ENCODE results near the gene TEX44. TPM values are rescaled to one million over a fixed set of nuclear protein-coding genes. Genes with fewer than 3 reads are reported as not detected.

Gene TEX44
- total and polyA plus RNA-seq, 9 of the 15 experiments (the other 6 are each of a cell fraction or from before 2014, with no cell fraction given) = not detected

DNA sequence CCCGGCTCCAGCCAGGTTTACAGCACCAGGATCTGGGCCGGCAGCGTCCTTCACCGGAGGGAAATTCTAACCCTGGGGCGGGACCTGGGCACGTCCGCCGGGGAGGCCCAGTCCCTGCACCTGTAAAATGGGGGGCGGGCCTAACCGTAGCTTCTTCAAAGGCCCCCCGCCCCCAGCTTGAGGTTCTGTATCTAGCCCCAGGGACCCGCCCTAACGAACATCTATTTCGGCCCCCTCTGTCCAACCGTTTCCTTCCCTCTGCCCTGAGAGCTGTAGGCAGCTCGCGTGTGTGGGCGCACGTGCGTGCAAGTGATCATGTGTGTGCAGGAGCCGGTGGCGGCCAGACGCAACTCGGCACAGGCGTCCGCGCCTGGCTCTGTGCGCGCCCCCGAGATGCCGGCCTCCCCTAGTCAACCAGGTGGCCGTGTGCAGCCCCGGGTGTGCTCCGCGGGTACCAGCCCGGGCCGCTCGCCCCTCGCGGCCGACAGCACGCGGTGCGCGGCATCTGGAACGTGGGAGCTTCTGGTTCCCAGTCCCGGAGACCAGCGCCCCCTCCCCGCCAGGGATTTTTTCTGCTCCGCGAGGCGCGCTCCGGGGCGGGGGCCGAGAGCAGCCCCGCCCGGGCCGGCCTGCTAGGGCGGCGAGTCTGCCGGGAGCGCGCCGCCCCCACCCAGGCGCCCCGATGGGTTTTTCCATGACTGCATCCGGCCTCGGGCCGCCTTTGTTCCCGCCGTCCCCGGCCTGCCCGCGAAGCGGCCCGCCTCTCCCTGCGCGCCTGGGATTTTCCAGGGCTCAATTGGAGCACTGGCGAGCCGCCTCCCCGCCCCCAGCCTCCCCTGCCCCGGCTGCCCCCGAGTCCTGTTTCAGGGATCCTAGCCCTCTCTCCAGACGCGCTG, 21.2 kb downstream of the TEX44 start (continued):
- TF ChIP-seq, protein P1, sequence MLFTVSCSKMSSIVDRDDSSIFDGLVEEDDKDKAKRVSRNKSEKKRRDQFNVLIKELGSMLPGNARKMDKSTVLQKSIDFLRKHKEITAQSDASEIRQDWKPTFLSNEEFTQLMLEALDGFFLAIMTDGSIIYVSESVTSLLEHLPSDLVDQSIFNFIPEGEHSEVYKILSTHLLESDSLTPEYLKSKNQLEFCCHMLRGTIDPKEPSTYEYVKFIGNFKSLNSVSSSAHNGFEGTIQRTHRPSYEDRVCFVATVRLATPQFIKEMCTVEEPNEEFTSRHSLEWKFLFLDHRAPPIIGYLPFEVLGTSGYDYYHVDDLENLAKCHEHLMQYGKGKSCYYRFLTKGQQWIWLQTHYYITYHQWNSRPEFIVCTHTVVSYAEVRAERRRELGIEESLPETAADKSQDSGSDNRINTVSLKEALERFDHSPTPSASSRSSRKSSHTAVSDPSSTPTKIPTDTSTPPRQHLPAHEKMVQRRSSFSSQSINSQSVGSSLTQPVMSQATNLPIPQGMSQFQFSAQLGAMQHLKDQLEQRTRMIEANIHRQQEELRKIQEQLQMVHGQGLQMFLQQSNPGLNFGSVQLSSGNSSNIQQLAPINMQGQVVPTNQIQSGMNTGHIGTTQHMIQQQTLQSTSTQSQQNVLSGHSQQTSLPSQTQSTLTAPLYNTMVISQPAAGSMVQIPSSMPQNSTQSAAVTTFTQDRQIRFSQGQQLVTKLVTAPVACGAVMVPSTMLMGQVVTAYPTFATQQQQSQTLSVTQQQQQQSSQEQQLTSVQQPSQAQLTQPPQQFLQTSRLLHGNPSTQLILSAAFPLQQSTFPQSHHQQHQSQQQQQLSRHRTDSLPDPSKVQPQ (CRISPR knock-in tag; IDR thresholded peaks at IDR 0.05; ENCODE audit: borderline replicate concordance) = no peak
- TF ChIP-seq TRIM28 (IDR thresholded peaks at IDR 0.05) (no peak), NR3C1 (CRISPR knock-in tag; IDR thresholded peaks at IDR 0.05) (0 out of 2 replicates have a peak, but pooled peaks have one; percentile 56), ZC3H11A (IDR thresholded peaks at IDR 0.05; ENCODE audit: low read depth, low read length) (no peak), SLC30A9 (CRISPR knock-in tag; IDR thresholded peaks at IDR 0.05) (no peak), ETV1 (tag; conservative IDR thresholded peaks at IDR 0.05; ENCODE audit: low read depth) (no peak), LEF1 (IDR thresholded peaks at IDR 0.05) (no peak), CEBPB (tag; IDR thresholded peaks at IDR 0.05) (no peak), CTBP1 (IDR thresholded peaks at IDR 0.05; ENCODE audit: borderline replicate concordance) (no peak), RB1 (IDR thresholded peaks at IDR 0.05; ENCODE audit: low read depth) (0 out of 2 replicates have a peak, but pooled peaks have one; percentile 15), ARID2 (IDR thresholded peaks at IDR 0.05) (no peak)
- TF ChIP-seq, protein P2, sequence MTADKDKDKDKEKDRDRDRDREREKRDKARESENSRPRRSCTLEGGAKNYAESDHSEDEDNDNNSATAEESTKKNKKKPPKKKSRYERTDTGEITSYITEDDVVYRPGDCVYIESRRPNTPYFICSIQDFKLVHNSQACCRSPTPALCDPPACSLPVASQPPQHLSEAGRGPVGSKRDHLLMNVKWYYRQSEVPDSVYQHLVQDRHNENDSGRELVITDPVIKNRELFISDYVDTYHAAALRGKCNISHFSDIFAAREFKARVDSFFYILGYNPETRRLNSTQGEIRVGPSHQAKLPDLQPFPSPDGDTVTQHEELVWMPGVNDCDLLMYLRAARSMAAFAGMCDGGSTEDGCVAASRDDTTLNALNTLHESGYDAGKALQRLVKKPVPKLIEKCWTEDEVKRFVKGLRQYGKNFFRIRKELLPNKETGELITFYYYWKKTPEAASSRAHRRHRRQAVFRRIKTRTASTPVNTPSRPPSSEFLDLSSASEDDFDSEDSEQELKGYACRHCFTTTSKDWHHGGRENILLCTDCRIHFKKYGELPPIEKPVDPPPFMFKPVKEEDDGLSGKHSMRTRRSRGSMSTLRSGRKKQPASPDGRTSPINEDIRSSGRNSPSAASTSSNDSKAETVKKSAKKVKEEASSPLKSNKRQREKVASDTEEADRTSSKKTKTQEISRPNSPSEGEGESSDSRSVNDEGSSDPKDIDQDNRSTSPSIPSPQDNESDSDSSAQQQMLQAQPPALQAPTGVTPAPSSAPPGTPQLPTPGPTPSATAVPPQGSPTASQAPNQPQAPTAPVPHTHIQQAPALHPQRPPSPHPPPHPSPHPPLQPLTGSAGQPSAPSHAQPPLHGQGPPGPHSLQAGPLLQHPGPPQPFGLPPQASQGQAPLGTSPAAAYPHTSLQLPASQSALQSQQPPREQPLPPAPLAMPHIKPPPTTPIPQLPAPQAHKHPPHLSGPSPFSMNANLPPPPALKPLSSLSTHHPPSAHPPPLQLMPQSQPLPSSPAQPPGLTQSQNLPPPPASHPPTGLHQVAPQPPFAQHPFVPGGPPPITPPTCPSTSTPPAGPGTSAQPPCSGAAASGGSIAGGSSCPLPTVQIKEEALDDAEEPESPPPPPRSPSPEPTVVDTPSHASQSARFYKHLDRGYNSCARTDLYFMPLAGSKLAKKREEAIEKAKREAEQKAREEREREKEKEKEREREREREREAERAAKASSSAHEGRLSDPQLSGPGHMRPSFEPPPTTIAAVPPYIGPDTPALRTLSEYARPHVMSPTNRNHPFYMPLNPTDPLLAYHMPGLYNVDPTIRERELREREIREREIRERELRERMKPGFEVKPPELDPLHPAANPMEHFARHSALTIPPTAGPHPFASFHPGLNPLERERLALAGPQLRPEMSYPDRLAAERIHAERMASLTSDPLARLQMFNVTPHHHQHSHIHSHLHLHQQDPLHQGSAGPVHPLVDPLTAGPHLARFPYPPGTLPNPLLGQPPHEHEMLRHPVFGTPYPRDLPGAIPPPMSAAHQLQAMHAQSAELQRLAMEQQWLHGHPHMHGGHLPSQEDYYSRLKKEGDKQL (CRISPR knock-in tag; IDR thresholded peaks at IDR 0.05; ENCODE audit: borderline replicate concordance) = no peak
- TF ChIP-seq, protein P3, sequence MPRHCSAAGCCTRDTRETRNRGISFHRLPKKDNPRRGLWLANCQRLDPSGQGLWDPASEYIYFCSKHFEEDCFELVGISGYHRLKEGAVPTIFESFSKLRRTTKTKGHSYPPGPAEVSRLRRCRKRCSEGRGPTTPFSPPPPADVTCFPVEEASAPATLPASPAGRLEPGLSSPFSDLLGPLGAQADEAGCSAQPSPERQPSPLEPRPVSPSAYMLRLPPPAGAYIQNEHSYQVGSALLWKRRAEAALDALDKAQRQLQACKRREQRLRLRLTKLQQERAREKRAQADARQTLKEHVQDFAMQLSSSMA (CRISPR knock-in tag; IDR thresholded peaks at IDR 0.05) = no peak
- TF ChIP-seq, protein P4, sequence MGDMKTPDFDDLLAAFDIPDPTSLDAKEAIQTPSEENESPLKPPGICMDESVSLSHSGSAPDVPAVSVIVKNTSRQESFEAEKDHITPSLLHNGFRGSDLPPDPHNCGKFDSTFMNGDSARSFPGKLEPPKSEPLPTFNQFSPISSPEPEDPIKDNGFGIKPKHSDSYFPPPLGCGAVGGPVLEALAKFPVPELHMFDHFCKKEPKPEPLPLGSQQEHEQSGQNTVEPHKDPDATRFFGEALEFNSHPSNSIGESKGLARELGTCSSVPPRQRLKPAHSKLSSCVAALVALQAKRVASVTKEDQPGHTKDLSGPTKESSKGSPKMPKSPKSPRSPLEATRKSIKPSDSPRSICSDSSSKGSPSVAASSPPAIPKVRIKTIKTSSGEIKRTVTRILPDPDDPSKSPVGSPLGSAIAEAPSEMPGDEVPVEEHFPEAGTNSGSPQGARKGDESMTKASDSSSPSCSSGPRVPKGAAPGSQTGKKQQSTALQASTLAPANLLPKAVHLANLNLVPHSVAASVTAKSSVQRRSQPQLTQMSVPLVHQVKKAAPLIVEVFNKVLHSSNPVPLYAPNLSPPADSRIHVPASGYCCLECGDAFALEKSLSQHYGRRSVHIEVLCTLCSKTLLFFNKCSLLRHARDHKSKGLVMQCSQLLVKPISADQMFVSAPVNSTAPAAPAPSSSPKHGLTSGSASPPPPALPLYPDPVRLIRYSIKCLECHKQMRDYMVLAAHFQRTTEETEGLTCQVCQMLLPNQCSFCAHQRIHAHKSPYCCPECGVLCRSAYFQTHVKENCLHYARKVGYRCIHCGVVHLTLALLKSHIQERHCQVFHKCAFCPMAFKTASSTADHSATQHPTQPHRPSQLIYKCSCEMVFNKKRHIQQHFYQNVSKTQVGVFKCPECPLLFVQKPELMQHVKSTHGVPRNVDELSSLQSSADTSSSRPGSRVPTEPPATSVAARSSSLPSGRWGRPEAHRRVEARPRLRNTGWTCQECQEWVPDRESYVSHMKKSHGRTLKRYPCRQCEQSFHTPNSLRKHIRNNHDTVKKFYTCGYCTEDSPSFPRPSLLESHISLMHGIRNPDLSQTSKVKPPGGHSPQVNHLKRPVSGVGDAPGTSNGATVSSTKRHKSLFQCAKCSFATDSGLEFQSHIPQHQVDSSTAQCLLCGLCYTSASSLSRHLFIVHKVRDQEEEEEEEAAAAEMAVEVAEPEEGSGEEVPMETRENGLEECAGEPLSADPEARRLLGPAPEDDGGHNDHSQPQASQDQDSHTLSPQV (IDR thresholded peaks at IDR 0.05) = peak; percentile 78
